GM23338 (cell line): ENCODE measurements around the gene RYR3. TPM values are rescaled to one million over a fixed set of nuclear protein-coding genes. Genes with fewer than 3 reads are reported as not detected.

ENCODE experiments used
- ATAC-seq: fragments of 200-7000 bp; cut with Tn5 transposase; 3 replicates; pipeline ENCODE4 v1.9.1; 2020
- DNase-seq: peaks from one replicate; pipeline ENCODE4 v3.0.0-alpha.2; 2015; ENCODE audit warnings: low spot score
- H2AFZ ChIP-seq: fragments of 200-600 bp; sonication (generic); 2 replicates; pipeline ENCODE4 v1.8.0; 2016; ENCODE audit warnings: antibody characterized with exemption, mild to moderate bottlenecking, moderate library complexity
- H3F3A ChIP-seq: fragments of 200-600 bp; sonication (generic); replicated peaks from 2 replicates; pipeline ENCODE4 v1.8.0; 2017; ENCODE audit warnings: antibody characterized with exemption, mixed run types, low read depth
- H3K27ac ChIP-seq: fragments of 200-600 bp; sonication (generic); 2 replicates; pipeline ENCODE4 v1.6.1; 2016; ENCODE audit warnings: low read depth
- H3K27me3 ChIP-seq: fragments of 200-600 bp; sonication (generic); 2 replicates; pipeline ENCODE4 v1.8.0; 2016; ENCODE audit warnings: mild to moderate bottlenecking, mixed run types, moderate library complexity; ENCODE audit not compliant: insufficient read depth
- H3K36me3 ChIP-seq: fragments of 200-600 bp; sonication (generic); 2 replicates; pipeline ENCODE4 v1.8.0; 2016; ENCODE audit warnings: mild to moderate bottlenecking; ENCODE audit not compliant: insufficient read depth
- H3K4me1 ChIP-seq: fragments of 200-600 bp; sonication (generic); 2 replicates; pipeline ENCODE4 v1.8.0; 2016; ENCODE audit warnings: mild to moderate bottlenecking, moderate library complexity; ENCODE audit not compliant: insufficient read depth
- H3K4me2 ChIP-seq: fragments of 200-600 bp; sonication (generic); 2 replicates; pipeline ENCODE4 v1.7.1; 2017; ENCODE audit warnings: mixed run types
- H3K4me3 ChIP-seq: fragments of 200-600 bp; sonication (generic); 2 replicates; pipeline ENCODE4 v1.6.1; 2016; ENCODE audit warnings: mixed run types
- H3K79me2 ChIP-seq: fragments of 200-600 bp; sonication (generic); replicated peaks from 2 replicates; pipeline ENCODE4 v1.8.0; 2017; ENCODE audit warnings: mild to moderate bottlenecking; ENCODE audit not compliant: insufficient read depth
- H3K9me2 ChIP-seq: fragments of 200-600 bp; sonication (generic); 2 replicates; pipeline ENCODE4 v1.8.0; 2017; ENCODE audit not compliant: insufficient read depth
- H4K20me1 ChIP-seq: fragments of 200-600 bp; sonication (generic); replicated peaks from 2 replicates; pipeline ENCODE4 v1.8.0; 2017; ENCODE audit warnings: mild to moderate bottlenecking; ENCODE audit not compliant: insufficient read depth
- H3K27ac Mint-ChIP-seq: 2 replicates; pipeline ENCODE4 v1.8.0; 2020; ENCODE audit warnings: inconsistent platforms, mild to moderate bottlenecking, moderate library complexity, mixed read lengths
- H3K27me3 Mint-ChIP-seq: 3 replicates; pipeline ENCODE4 v1.8.0; 2022; ENCODE audit warnings: low read depth, mild to moderate bottlenecking, moderate library complexity, mixed read lengths, inconsistent platforms; ENCODE audit not compliant: insufficient read depth, poor library complexity
- H3K36me3 Mint-ChIP-seq: 3 replicates; pipeline ENCODE4 v1.8.0; 2021; ENCODE audit warnings: low read depth, mild to moderate bottlenecking, inconsistent platforms, moderate library complexity, mixed read lengths
- H3K4me1 Mint-ChIP-seq: 3 replicates; pipeline ENCODE4 v1.8.0; 2020; ENCODE audit warnings: mild to moderate bottlenecking, inconsistent platforms, mixed read lengths
- H3K4me3 Mint-ChIP-seq: 3 replicates; pipeline ENCODE4 v1.8.0; 2021; ENCODE audit warnings: moderate library complexity, mild to moderate bottlenecking, inconsistent platforms, mixed read lengths
- H3K9me3 Mint-ChIP-seq: 3 replicates; pipeline ENCODE4 v1.8.0; 2020; ENCODE audit warnings: moderate library complexity, mild to moderate bottlenecking, inconsistent platforms, mixed read lengths
- CREB1 ChIP-seq: fragments of 250-450 bp; sonication (Bioruptor Pico); IDR thresholded peaks from 2 replicates; pipeline ENCODE4 v1.5.0; 2020; ENCODE audit warnings: low read depth, mild to moderate bottlenecking, moderate library complexity
- EZH2 ChIP-seq: fragments of 200-600 bp; sonication (generic); IDR thresholded peaks from one replicate; pipeline ENCODE4 v1.8.0; 2017; ENCODE audit warnings: antibody characterized with exemption, mild to moderate bottlenecking, low read depth; ENCODE audit not compliant: unreplicated experiment
- EZH2phosphoT487 ChIP-seq: fragments of 200-600 bp; sonication (generic); IDR thresholded peaks from one replicate; pipeline ENCODE4 v1.8.1; 2018; ENCODE audit warnings: antibody characterized with exemption; ENCODE audit not compliant: unreplicated experiment
- JUNB ChIP-seq: IDR thresholded peaks from one replicate; pipeline ENCODE4 v1.6.1; 2016; ENCODE audit warnings: antibody characterized with exemption; ENCODE audit not compliant: unreplicated experiment
- NANOG ChIP-seq: IDR thresholded peaks from 2 replicates; pipeline ENCODE4 v1.6.1; 2016; ENCODE audit warnings: antibody characterized with exemption, borderline replicate concordance
- POLR2AphosphoS5 ChIP-seq: IDR thresholded peaks from 2 replicates; pipeline ENCODE4 v1.6.1; 2016; ENCODE audit warnings: antibody characterized with exemption, low read depth
- STAT1 ChIP-seq: IDR thresholded peaks from one replicate; pipeline ENCODE4 v1.6.1; 2016; ENCODE audit warnings: antibody characterized with exemption; ENCODE audit not compliant: unreplicated experiment
- ZNF114 ChIP-seq: fragments of 250-450 bp; sonication (Bioruptor Pico); IDR thresholded peaks from 2 replicates; pipeline ENCODE4 v1.5.0; 2020; ENCODE audit warnings: mild to moderate bottlenecking, moderate library complexity
- ZNF331 ChIP-seq: fragments of 250-450 bp; sonication (Bioruptor Pico); IDR thresholded peaks from 2 replicates; pipeline ENCODE4 v1.5.0; 2020; ENCODE audit warnings: low read depth, mild to moderate bottlenecking, moderate library complexity
- polyA plus RNA-seq: library from polyadenylated mRNA; unstranded; fragments of >200 nt; fragmentation: Nextera tagmentation; extraction: Ambion mirVana; gene quantifications from 2 replicates; pipeline ENCODE4 v1.2.1, GENCODE V29; 2016
- total RNA-seq: library from RNA; depleted of rRNA; stranded (reverse); fragments of >200 nt; shearing (Covaris generic); gene quantifications from 2 replicates; pipeline ENCODE4 v1.2.3, GENCODE V29; 2014
- TF ChIP-seq, protein P1 (sequence below): IDR thresholded peaks from one replicate; pipeline ENCODE4 v1.6.1; 2018; ENCODE audit warnings: antibody characterized with exemption; ENCODE audit not compliant: unreplicated experiment
- TF ChIP-seq, protein P2 (sequence below): fragments of 250-450 bp; sonication (Bioruptor Pico); IDR thresholded peaks from 2 replicates; pipeline ENCODE4 v1.5.0; 2020; ENCODE audit warnings: mild to moderate bottlenecking, moderate library complexity
- TF ChIP-seq, protein P3 (sequence below), 2 experiments: fragments of 200-600 bp in 1 of 2; sonication (generic) in 1 of 2; conservative IDR thresholded peaks; 2 replicates each; pipeline versions ENCODE4 v1.5.1 to v1.6.1; 2016 to 2017; ENCODE audit warnings: antibody characterized with exemption in 2 of 2, low read depth in 2 of 2, mild to moderate bottlenecking in 2 of 2, moderate library complexity in 1 of 2
- TF ChIP-seq, protein P4 (sequence below): IDR thresholded peaks from 2 replicates; pipeline ENCODE4 v1.6.1; 2016; ENCODE audit warnings: antibody characterized with exemption

RYR3 gene
- total and polyA plus RNA-seq, 2 experiments from 2014 or later: 1.1 to 1.2 TPM

DNA sequence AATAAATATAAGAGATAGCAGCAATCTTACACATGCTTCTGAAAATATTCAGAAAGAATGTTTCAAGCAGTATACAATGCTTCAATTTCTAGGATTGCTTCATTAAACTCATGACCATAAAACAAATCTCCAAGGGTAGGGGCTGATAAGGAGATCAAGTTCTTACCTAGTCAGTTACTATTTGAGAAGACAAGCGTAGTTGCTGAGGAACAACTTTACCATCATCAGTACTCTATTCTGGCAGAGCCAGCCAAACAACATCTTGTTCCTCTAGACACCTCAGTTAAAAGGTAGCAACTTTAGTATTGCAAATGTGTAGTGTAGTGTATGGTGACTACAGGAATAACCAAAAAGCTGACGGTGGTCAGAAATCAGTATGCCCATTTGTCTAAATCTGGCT lies 572.2 kb downstream of the RYR3 start:
- Mint-ChIP-seq H3K27ac (no peak overlapping the region), H3K27me3 (no peaks in the 10 kb centered on the region), H3K9me3 (peaks cover 3% of the 10 kb centered on the region; the same call in 2 of the 3 replicates), H3K4me3 (no peak overlapping the region), H3K4me1 (peaks cover 8% of the 10 kb centered on the region), H3K36me3 (peaks cover 3% of the 10 kb centered on the region; the same call in 2 of the 3 replicates)
- Histone ChIP-seq H3K4me3 (no peak overlapping the region), H3K36me3 (no peaks in the 10 kb centered on the region), H3K4me1 (no peaks in the 10 kb centered on the region), H3K4me2 (no peak overlapping the region), H3K27ac (no peak overlapping the region), H3K27me3 (no peaks in the 10 kb centered on the region), H3F3A (no peaks in the 10 kb centered on the region), H3K9me2 (no peaks in the 10 kb centered on the region; the same call in 1 of the 2 replicates), H2AFZ (no peak overlapping the region), H4K20me1 (no peaks in the 10 kb centered on the region), H3K79me2 (no peaks in the 10 kb centered on the region)
- no peak for ATAC-seq
- TF ChIP-seq CREB1 (CRISPR knock-in tag) (no peak), ZNF114 (no peak), EZH2 (no peak), NANOG (no peak), POLR2AphosphoS5 (no peak), STAT1 (no peak), JUNB (no peak), ZNF331 (CRISPR knock-in tag) (no peak), EZH2phosphoT487 (no peak)
- TF ChIP-seq, protein P1, sequence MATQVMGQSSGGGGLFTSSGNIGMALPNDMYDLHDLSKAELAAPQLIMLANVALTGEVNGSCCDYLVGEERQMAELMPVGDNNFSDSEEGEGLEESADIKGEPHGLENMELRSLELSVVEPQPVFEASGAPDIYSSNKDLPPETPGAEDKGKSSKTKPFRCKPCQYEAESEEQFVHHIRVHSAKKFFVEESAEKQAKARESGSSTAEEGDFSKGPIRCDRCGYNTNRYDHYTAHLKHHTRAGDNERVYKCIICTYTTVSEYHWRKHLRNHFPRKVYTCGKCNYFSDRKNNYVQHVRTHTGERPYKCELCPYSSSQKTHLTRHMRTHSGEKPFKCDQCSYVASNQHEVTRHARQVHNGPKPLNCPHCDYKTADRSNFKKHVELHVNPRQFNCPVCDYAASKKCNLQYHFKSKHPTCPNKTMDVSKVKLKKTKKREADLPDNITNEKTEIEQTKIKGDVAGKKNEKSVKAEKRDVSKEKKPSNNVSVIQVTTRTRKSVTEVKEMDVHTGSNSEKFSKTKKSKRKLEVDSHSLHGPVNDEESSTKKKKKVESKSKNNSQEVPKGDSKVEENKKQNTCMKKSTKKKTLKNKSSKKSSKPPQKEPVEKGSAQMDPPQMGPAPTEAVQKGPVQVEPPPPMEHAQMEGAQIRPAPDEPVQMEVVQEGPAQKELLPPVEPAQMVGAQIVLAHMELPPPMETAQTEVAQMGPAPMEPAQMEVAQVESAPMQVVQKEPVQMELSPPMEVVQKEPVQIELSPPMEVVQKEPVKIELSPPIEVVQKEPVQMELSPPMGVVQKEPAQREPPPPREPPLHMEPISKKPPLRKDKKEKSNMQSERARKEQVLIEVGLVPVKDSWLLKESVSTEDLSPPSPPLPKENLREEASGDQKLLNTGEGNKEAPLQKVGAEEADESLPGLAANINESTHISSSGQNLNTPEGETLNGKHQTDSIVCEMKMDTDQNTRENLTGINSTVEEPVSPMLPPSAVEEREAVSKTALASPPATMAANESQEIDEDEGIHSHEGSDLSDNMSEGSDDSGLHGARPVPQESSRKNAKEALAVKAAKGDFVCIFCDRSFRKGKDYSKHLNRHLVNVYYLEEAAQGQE: no peak
- TF ChIP-seq, protein P2, sequence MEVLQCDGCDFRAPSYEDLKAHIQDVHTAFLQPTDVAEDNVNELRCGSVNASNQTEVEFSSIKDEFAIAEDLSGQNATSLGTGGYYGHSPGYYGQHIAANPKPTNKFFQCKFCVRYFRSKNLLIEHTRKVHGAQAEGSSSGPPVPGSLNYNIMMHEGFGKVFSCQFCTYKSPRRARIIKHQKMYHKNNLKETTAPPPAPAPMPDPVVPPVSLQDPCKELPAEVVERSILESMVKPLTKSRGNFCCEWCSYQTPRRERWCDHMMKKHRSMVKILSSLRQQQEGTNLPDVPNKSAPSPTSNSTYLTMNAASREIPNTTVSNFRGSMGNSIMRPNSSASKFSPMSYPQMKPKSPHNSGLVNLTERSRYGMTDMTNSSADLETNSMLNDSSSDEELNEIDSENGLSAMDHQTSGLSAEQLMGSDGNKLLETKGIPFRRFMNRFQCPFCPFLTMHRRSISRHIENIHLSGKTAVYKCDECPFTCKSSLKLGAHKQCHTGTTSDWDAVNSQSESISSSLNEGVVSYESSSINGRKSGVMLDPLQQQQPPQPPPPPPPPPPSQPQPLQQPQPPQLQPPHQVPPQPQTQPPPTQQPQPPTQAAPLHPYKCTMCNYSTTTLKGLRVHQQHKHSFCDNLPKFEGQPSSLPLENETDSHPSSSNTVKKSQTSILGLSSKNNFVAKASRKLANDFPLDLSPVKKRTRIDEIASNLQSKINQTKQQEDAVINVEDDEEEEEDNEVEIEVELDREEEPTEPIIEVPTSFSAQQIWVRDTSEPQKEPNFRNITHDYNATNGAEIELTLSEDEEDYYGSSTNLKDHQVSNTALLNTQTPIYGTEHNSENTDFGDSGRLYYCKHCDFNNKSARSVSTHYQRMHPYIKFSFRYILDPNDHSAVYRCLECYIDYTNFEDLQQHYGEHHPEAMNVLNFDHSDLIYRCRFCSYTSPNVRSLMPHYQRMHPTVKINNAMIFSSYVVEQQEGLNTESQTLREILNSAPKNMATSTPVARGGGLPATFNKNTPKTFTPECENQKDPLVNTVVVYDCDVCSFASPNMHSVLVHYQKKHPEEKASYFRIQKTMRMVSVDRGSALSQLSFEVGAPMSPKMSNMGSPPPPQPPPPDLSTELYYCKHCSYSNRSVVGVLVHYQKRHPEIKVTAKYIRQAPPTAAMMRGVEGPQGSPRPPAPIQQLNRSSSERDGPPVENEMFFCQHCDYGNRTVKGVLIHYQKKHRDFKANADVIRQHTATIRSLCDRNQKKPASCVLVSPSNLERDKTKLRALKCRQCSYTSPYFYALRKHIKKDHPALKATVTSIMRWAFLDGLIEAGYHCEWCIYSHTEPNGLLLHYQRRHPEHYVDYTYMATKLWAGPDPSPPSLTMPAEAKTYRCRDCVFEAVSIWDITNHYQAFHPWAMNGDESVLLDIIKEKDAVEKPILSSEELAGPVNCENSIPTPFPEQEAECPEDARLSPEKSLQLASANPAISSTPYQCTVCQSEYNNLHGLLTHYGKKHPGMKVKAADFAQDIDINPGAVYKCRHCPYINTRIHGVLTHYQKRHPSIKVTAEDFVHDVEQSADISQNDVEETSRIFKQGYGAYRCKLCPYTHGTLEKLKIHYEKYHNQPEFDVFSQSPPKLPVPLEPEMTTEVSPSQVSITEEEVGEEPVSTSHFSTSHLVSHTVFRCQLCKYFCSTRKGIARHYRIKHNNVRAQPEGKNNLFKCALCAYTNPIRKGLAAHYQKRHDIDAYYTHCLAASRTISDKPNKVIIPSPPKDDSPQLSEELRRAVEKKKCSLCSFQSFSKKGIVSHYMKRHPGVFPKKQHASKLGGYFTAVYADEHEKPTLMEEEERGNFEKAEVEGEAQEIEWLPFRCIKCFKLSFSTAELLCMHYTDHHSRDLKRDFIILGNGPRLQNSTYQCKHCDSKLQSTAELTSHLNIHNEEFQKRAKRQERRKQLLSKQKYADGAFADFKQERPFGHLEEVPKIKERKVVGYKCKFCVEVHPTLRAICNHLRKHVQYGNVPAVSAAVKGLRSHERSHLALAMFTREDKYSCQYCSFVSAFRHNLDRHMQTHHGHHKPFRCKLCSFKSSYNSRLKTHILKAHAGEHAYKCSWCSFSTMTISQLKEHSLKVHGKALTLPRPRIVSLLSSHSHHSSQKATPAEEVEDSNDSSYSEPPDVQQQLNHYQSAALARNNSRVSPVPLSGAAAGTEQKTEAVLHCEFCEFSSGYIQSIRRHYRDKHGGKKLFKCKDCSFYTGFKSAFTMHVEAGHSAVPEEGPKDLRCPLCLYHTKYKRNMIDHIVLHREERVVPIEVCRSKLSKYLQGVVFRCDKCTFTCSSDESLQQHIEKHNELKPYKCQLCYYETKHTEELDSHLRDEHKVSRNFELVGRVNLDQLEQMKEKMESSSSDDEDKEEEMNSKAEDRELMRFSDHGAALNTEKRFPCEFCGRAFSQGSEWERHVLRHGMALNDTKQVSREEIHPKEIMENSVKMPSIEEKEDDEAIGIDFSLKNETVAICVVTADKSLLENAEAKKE (CRISPR knock-in tag): no peak
- TF ChIP-seq, protein P3, sequence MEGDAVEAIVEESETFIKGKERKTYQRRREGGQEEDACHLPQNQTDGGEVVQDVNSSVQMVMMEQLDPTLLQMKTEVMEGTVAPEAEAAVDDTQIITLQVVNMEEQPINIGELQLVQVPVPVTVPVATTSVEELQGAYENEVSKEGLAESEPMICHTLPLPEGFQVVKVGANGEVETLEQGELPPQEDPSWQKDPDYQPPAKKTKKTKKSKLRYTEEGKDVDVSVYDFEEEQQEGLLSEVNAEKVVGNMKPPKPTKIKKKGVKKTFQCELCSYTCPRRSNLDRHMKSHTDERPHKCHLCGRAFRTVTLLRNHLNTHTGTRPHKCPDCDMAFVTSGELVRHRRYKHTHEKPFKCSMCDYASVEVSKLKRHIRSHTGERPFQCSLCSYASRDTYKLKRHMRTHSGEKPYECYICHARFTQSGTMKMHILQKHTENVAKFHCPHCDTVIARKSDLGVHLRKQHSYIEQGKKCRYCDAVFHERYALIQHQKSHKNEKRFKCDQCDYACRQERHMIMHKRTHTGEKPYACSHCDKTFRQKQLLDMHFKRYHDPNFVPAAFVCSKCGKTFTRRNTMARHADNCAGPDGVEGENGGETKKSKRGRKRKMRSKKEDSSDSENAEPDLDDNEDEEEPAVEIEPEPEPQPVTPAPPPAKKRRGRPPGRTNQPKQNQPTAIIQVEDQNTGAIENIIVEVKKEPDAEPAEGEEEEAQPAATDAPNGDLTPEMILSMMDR (conservative IDR thresholded peaks at IDR 0.05; ENCODE audit: low read depth in 2 of 2): no peak
- TF ChIP-seq, protein P4, sequence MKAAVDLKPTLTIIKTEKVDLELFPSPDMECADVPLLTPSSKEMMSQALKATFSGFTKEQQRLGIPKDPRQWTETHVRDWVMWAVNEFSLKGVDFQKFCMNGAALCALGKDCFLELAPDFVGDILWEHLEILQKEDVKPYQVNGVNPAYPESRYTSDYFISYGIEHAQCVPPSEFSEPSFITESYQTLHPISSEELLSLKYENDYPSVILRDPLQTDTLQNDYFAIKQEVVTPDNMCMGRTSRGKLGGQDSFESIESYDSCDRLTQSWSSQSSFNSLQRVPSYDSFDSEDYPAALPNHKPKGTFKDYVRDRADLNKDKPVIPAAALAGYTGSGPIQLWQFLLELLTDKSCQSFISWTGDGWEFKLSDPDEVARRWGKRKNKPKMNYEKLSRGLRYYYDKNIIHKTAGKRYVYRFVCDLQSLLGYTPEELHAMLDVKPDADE: no peak
- no peak for DNase-seq
